ENCODE measurements around the gene EEFSEC.

DNA sequence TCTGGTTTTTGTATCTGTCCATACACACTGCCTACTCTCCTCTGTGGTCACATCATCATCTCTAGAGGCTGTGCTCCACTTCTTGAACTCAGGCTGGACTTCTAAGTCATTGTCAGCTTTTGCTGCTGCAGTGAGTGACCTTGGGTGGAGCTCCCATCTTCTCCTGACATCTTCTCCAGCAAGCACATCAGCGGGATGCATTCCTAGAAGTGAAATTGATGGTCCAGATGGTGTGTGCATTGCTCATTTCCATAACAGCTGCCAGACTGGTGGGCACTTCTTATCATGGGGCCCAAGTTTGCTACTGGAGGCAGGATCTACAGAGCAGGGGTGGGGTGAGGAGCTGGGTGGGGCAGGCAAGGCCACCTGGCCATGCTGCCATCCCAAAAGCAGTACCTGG is 203.5 kb downstream of the EEFSEC start:
- TF ChIP-seq, protein P1, sequence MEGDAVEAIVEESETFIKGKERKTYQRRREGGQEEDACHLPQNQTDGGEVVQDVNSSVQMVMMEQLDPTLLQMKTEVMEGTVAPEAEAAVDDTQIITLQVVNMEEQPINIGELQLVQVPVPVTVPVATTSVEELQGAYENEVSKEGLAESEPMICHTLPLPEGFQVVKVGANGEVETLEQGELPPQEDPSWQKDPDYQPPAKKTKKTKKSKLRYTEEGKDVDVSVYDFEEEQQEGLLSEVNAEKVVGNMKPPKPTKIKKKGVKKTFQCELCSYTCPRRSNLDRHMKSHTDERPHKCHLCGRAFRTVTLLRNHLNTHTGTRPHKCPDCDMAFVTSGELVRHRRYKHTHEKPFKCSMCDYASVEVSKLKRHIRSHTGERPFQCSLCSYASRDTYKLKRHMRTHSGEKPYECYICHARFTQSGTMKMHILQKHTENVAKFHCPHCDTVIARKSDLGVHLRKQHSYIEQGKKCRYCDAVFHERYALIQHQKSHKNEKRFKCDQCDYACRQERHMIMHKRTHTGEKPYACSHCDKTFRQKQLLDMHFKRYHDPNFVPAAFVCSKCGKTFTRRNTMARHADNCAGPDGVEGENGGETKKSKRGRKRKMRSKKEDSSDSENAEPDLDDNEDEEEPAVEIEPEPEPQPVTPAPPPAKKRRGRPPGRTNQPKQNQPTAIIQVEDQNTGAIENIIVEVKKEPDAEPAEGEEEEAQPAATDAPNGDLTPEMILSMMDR (conservative IDR thresholded peaks at IDR 0.05), result no peak
- TF ChIP-seq ZFX (IDR thresholded peaks at IDR 0.05), result no peak
